H1 (cell line): Measurements from ENCODE around the gene DHCR24. TPM values are rescaled to one million over a fixed set of nuclear protein-coding genes. Genes with fewer than 3 reads are reported as not detected.

Experiments used
- CTCF ChIA-PET: fragments of 300-600 bp; sonication (Branson Sonifier 250); formaldehyde crosslinking; loops from one replicate; lab custom pipeline; 2021; ENCODE audit not compliant: partially characterized antibody; lab: Charles Lee
- POLR2A ChIA-PET: fragments of 300-600 bp; sonication (Branson Sonifier 250); formaldehyde crosslinking; loops from one replicate; lab custom pipeline; 2021; ENCODE audit warnings: inconsistent platforms; ENCODE audit not compliant: partially characterized antibody; lab: Charles Lee
- DNase-seq, 2 experiments: peaks; one replicate each; pipeline versions ENCODE4 v3.0.0 to v3.0.0-alpha.2; 2010 to 2022; ENCODE audit warnings: low spot score in 2 of 2, low read depth in 1 of 2, mixed read lengths in 1 of 2
- FAIRE-seq: peaks from 2 replicates; lab custom pipeline; 2011; peaks lifted over from hg19 to GRCh38; lab: Jason Lieb, UNC
- H2AFZ ChIP-seq: 2 replicates; pipeline ENCODE4 v1.8.1; 2012; ENCODE audit warnings: low read length, inconsistent platforms
- H2AK5ac ChIP-seq: 2 replicates; pipeline ENCODE4 v1.6.1; 2013; ENCODE audit warnings: low read depth, low read length
- H2BK120ac ChIP-seq: replicated peaks from 2 replicates; pipeline ENCODE3; 2013; ENCODE audit warnings: low read depth, low read length, inconsistent platforms
- H2BK12ac ChIP-seq: 2 replicates; pipeline ENCODE4 v1.6.1; 2013; ENCODE audit warnings: low read depth, low read length
- H2BK15ac ChIP-seq: 2 replicates; pipeline ENCODE4 v1.6.1; 2013; ENCODE audit warnings: low read length
- H2BK20ac ChIP-seq: 2 replicates; pipeline ENCODE4 v1.6.1; 2013; ENCODE audit warnings: low read length
- H2BK5ac ChIP-seq: 2 replicates; pipeline ENCODE4 v1.6.1; 2013; ENCODE audit warnings: low read depth, low read length
- H3K14ac ChIP-seq: 2 replicates; pipeline ENCODE4 v1.6.1; 2013; ENCODE audit warnings: inconsistent platforms; ENCODE audit not compliant: insufficient read length
- H3K18ac ChIP-seq: 2 replicates; pipeline ENCODE4 v1.6.1; 2013; ENCODE audit warnings: low read length; ENCODE audit errors: extremely low read depth
- H3K23ac ChIP-seq: 2 replicates; pipeline ENCODE4 v1.6.1; 2013; ENCODE audit warnings: inconsistent platforms; ENCODE audit not compliant: insufficient read length
- H3K23me2 ChIP-seq: 2 replicates; pipeline ENCODE4 v1.6.1; 2013; ENCODE audit warnings: low read depth, low read length
- H3K27ac ChIP-seq: 2 replicates; pipeline ENCODE4 v1.6.1; 2011; ENCODE audit warnings: low read depth, low read length, inconsistent platforms
- H3K27me3 ChIP-seq, 4 experiments: replicated peaks in 1 of 4; 1 replicate in 1 of 4; 2 replicates in 3 of 4; pipeline versions ENCODE4 v1.6.1 to v1.8.1; 2011 to 2013; ENCODE audit warnings: low read length in 3 of 4, mild to moderate bottlenecking in 3 of 4, inconsistent platforms in 2 of 4, mixed read lengths in 2 of 4, moderate library complexity in 1 of 4; ENCODE audit not compliant: control insufficient read depth in 3 of 4, insufficient read depth in 3 of 4; ENCODE audit errors: extremely low read depth in 1 of 4
- H3K36me3 ChIP-seq, 4 experiments: 2 replicates each; pipeline versions ENCODE4 v1.6.1 to v1.8.1; 2011 to 2013; ENCODE audit warnings: mild to moderate bottlenecking in 4 of 4, low read length in 3 of 4, moderate library complexity in 2 of 4, control low read depth in 1 of 4, inconsistent platforms in 1 of 4; ENCODE audit not compliant: insufficient read depth in 4 of 4, control insufficient read depth in 2 of 4
- H3K4ac ChIP-seq: replicated peaks from 2 replicates; pipeline ENCODE3; 2013; ENCODE audit warnings: low read length, low read depth, mixed read lengths, inconsistent platforms; ENCODE audit not compliant: insufficient read length
- H3K4me1 ChIP-seq, 4 experiments: replicated peaks in 1 of 4; 1 replicate in 1 of 4; 2 replicates in 3 of 4; pipeline versions ENCODE4 v1.6.1 to v1.8.1; 2011 to 2013; ENCODE audit warnings: low read length in 3 of 4, inconsistent platforms in 2 of 4, mixed read lengths in 1 of 4; ENCODE audit not compliant: insufficient read depth in 4 of 4, control insufficient read depth in 3 of 4
- H3K4me2 ChIP-seq, 2 experiments: 2 replicates each; pipeline versions ENCODE4 v1.6.1 to v1.8.1; 2011 to 2013; ENCODE audit warnings: low read depth in 2 of 2, low read length in 2 of 2, control low read depth in 1 of 2, inconsistent platforms in 1 of 2, mild to moderate bottlenecking in 1 of 2; ENCODE audit not compliant: insufficient read depth in 1 of 2
- H3K4me3 ChIP-seq, 4 experiments: fragments of 200-600, 300-600 bp in 1 of 4; sonication (generic), shearing (Covaris generic), sonication (Bioruptor Twin) in 1 of 4; 2 replicates each; pipeline versions ENCODE4 v1.5.1 to v1.8.1; 2011 to 2016; ENCODE audit warnings: low read length in 4 of 4, low read depth in 3 of 4, control low read depth in 2 of 4, inconsistent platforms in 2 of 4, mild to moderate bottlenecking in 2 of 4, mixed read lengths in 1 of 4, moderate library complexity in 1 of 4; ENCODE audit not compliant: insufficient read depth in 2 of 4; ENCODE audit errors: extremely low read depth in 1 of 4
- H3K56ac ChIP-seq: replicated peaks from 2 replicates; pipeline ENCODE3; 2013; ENCODE audit warnings: low read depth, mild to moderate bottlenecking, mixed read lengths, low read length, inconsistent platforms; ENCODE audit not compliant: insufficient read length
- H3K79me1 ChIP-seq: 2 replicates; pipeline ENCODE4 v1.6.1; 2013; ENCODE audit warnings: low read depth, low read length, control low read depth
- H3K79me2 ChIP-seq, 2 experiments: 2 replicates each; pipeline versions ENCODE4 v1.6.1 to v1.8.1; 2012 to 2013; ENCODE audit warnings: low read length in 2 of 2, mild to moderate bottlenecking in 2 of 2, inconsistent platforms in 1 of 2; ENCODE audit not compliant: insufficient read depth in 2 of 2, control insufficient read depth in 1 of 2
- H3K9ac ChIP-seq, 4 experiments: replicated peaks in 1 of 4; 1 replicate in 1 of 4; 2 replicates in 3 of 4; pipeline versions ENCODE4 v1.6.1 to v1.8.1; 2011 to 2013; ENCODE audit warnings: low read depth in 3 of 4, low read length in 3 of 4, control low read depth in 2 of 4, mild to moderate bottlenecking in 2 of 4, moderate library complexity in 2 of 4, inconsistent platforms in 1 of 4; ENCODE audit errors: extremely low read depth in 1 of 4
- H3K9me3 ChIP-seq, 2 experiments: 2 replicates each; pipeline versions ENCODE4 v1.6.1 to v1.8.1; 2012 to 2013; ENCODE audit warnings: mild to moderate bottlenecking in 2 of 2, moderate library complexity in 2 of 2, control low read depth in 1 of 2, inconsistent platforms in 1 of 2, low read depth in 1 of 2, low read length in 1 of 2, mixed read lengths in 1 of 2; ENCODE audit not compliant: insufficient read depth in 2 of 2
- H4K20me1 ChIP-seq, 2 experiments: replicated peaks in 1 of 2; 2 replicates each; pipeline versions ENCODE3 to v1.8.1; 2011 to 2013; ENCODE audit warnings: inconsistent platforms in 2 of 2, low read length in 2 of 2, mild to moderate bottlenecking in 1 of 2; ENCODE audit not compliant: insufficient read depth in 2 of 2, control insufficient read depth in 1 of 2
- H4K5ac ChIP-seq: 2 replicates; pipeline ENCODE4 v1.6.1; 2013; ENCODE audit warnings: low read length, low read depth, mixed read lengths, inconsistent platforms; ENCODE audit not compliant: insufficient read length
- H4K8ac ChIP-seq: 2 replicates; pipeline ENCODE4 v1.8.0; 2013; ENCODE audit warnings: mild to moderate bottlenecking, moderate library complexity, low read length, inconsistent platforms; ENCODE audit not compliant: insufficient read depth; ENCODE audit errors: extremely low read depth
- H4K91ac ChIP-seq: replicated peaks from 2 replicates; pipeline ENCODE3; 2013; ENCODE audit warnings: low read length, mixed read lengths, inconsistent platforms; ENCODE audit not compliant: insufficient read length
- EGR1 ChIP-seq: IDR thresholded peaks from 2 replicates; pipeline ENCODE4 v1.6.1; 2011; ENCODE audit warnings: low read depth, low read length, borderline replicate concordance
- JUND ChIP-seq: IDR thresholded peaks from 2 replicates; pipeline ENCODE4 v1.6.1; 2011; ENCODE audit warnings: mild to moderate bottlenecking, improper control_type of control experiment, low read length
- POLR2A ChIP-seq, 2 experiments: IDR thresholded peaks; 1 replicate in 1 of 2; 2 replicates in 1 of 2; pipeline ENCODE4 v1.6.1; 2011; ENCODE audit warnings: low read depth in 2 of 2, low read length in 2 of 2, mild to moderate bottlenecking in 2 of 2; ENCODE audit errors: control extremely low read depth in 1 of 2
- SAP30 ChIP-seq: fragments of 300-600 bp; sonication (generic); IDR thresholded peaks from 2 replicates; pipeline ENCODE4 v1.7.1; 2012; ENCODE audit warnings: low read length, moderate library complexity, mild to moderate bottlenecking, inconsistent platforms; ENCODE audit not compliant: insufficient read depth, insufficient replicate concordance
- SIRT6 ChIP-seq: IDR thresholded peaks from one replicate; pipeline ENCODE4 v1.7.1; 2012; ENCODE audit warnings: low read length, inconsistent platforms
- TAF7 ChIP-seq: optimal IDR thresholded peaks from 2 replicates; pipeline ENCODE3; 2011; ENCODE audit warnings: low read depth, mild to moderate bottlenecking, inconsistent platforms, low read length, moderate library complexity, borderline replicate concordance
- WGBS, 2 experiments: shearing (Covaris generic) in 1 of 2; methylation state at CpG; one replicate each; pipeline versions ENCODE4 v1.1.6 to v1.1.7; 2013 to 2015; ENCODE audit warnings: low lambda C conversion rate in 2 of 2, mixed read lengths in 2 of 2, inconsistent platforms in 1 of 2, low coverage in 1 of 2, missing lambda C conversion rate in 1 of 2; ENCODE audit not compliant: insufficient replicate concordance in 2 of 2, insufficient coverage in 1 of 2, insufficient read length in 1 of 2; ENCODE audit errors: extremely low coverage in 1 of 2, missing lambda C conversion rate in 1 of 2; 5-methylcytosine and 5-hydroxymethylcytosine counted together
- polyA plus RNA-seq, 7 experiments: library from polyadenylated mRNA; depleted of rRNA in 3 of 7; stranded (reverse) in 5 of 7; unstranded in 2 of 7; fragments of >200 nt in 5 of 7; fragments of 200-250 nt in 2 of 7; gene quantifications; 1 replicate in 5 of 7; 2 replicates in 1 of 7; 4 replicates in 1 of 7; pipeline versions ENCODE4 v1.2.1 to v1.2.3, GENCODE V29; 2011 to 2013; ENCODE audit warnings: missing spikeins in 2 of 7, mixed read lengths in 2 of 7
- total RNA-seq: library from RNA; stranded (reverse); fragmentation: NEBNext Ultra II Directional; extraction: Animal tissue kit (Norgen Biotek cat#: 25700); gene quantifications from 2 replicates; pipeline ENCODE4 v1.2.1, GENCODE V29; 2021

The DHCR24 gene
- total and polyA plus RNA-seq, 2 of the 8 experiments (the other 6 are each of a cell fraction or from before 2014, with no cell fraction given): 370 to 419 TPM

DNA sequence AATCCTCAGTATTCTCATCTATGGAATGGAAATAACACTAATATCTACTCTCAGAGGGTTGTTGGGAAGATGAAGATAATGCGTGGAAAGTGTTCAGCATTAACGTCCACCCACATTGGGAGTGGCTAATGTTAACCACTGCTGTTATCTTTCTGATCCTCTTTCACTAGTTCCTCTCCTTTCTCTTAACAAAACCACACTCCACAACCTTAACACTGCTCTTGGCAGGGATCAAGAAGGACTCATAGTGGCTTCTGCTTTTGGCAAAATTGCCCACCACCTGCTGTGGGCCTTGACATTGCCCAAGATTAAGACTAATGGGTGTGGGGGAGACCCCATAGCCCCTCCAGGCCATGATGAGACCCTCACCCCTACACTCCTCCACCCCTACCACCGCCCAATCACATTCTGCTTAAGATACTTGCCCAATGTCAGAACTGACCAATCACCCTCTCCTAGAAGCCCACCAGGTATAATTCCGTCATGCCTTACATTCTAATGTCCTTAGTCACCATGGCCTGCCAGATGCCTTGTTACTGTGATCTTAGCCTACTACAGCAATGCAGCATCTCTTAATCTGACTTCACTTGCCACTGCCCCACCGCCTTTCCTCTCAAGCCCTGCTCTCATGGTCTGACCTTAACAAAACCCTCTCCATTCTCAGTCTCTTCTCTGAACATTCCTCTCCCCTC lies 27.1 kb downstream of the DHCR24 start:
- Histone ChIP-seq H2BK20ac (no peak overlapping the region), H4K8ac (no peak overlapping the region), H2AK5ac (no peak overlapping the region), H2BK15ac (no peak overlapping the region), H3K27me3 (no peaks in the 10 kb centered on the region), H2BK5ac (no peak overlapping the region), H3K36me3 (peaks cover 20 to 88% (median 61%) of the 10 kb centered on the region in 4 experiments), H3K79me2 (peaks cover 0 to 4% of the 10 kb centered on the region in 2 experiments; a peak in 1 of 4 replicates), H3K23me2 (no peaks in the 10 kb centered on the region; the same call in 1 of the 2 replicates), H3K27ac (no peak overlapping the region), H3K79me1 (peaks cover 10% of the 10 kb centered on the region), H4K91ac (no peak overlapping the region), H3K18ac (no peak overlapping the region), H3K56ac (no peak overlapping the region), H2BK120ac (no peak overlapping the region), H3K14ac (no peak overlapping the region), H3K4me2 (no peak overlapping the region), H3K4ac (no peak overlapping the region), H3K9me3 (no peaks in the 10 kb centered on the region), H2BK12ac (no peak overlapping the region), H3K23ac (no peak overlapping the region), H2AFZ (no peak overlapping the region), H4K5ac (no peak overlapping the region), H3K9ac (no peak overlapping the region), H3K4me1 (no peaks in the 10 kb centered on the region), H4K20me1 (peaks cover 2 to 29% of the 10 kb centered on the region in 2 experiments), H3K4me3 (no peak overlapping the region)
- no peak for DNase-seq
- TF ChIP-seq SAP30 (no peak), TAF7 (no peak), JUND (no peak), POLR2A (IDR thresholded peaks at IDR 0.05; ENCODE audit: control extremely low read depth in 1 of 2, low read depth in 2 of 2, low read length in 2 of 2) (no peak), EGR1 (no peak), SIRT6 (no peak)
- WGBS, 2 experiments: 96% methylated on average over 5 of the region's 5 CpGs; no CpG with 5 or more reads in 1 of the 2 experiments
- POLR2A ChIA-PET: interaction anchor here (0.9 kb wide), 1 partner anchor 12 kb away, joined by 3 read pairs; no protein-coding TSS in a partner anchor
- CTCF ChIA-PET: interaction anchor here (1.4 to 1.9 kb wide), 2 partner anchors 7 to 87 kb away, joined by 4 to 5 read pairs; no protein-coding TSS in a partner anchor
- FAIRE-seq: no peak
